HG03442 (cell line): ENCODE measurements around the gene CHST3.

Source experiments
- ATAC-seq: cut with Tn5 transposase; IDR thresholded peaks from one replicate; pipeline ENCODE4 v1.9.1; 2021; ENCODE audit warnings: mild to moderate bottlenecking, moderate library complexity; ENCODE audit not compliant: unreplicated experiment

CHST3 gene

GRCh38 chr10:72049969-72050781 lies 86.0 kb downstream of the CHST3 start:
- ATAC-seq: no peak

DNA sequence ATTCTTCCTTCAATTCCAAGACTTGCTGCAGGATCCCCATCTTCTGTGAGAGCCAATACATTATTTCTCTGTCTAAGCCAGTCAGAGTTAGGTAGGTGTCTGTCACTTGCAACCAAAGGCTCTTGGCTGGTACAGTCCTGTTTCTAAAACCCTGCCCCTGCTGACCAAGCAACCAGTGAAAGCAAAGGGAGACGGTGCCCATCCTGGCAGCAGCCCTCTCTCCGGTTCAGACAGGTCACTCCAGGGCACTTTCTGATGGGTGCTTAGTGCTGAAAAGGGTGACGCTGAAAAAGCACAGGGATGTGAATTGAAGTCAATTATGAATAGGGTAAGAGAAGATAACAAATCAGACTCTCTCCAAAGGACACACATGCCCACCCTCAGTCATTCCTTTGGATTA lies 86.7 kb downstream of the CHST3 start:
- ATAC-seq: no peak

DNA sequence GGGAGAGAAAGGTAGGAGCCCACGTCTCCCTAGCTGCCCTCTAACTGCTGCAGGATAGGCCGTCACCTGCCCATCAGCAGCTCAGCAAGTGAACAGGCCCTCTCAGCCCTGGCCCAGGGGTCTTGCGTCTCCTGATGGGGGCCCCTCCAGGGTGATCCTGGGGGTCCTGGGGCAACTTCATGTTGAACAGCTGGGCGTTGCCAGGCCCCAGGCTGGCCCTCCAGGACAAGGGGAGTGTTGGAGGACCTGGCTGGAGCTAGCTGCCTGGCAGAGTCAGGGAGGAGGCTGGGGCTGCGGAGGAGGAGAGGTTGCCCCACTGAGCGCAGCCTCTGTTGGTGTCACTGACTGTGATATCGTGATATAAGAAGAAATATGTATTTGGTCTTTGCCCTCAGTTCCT lies 89.5 kb downstream of the CHST3 start:
- ATAC-seq: no peak

- no peak for ATAC-seq
These were observed 91.9 kb downstream of the CHST3 start for GRCh38 chr10:72056113-72056512.

DNA sequence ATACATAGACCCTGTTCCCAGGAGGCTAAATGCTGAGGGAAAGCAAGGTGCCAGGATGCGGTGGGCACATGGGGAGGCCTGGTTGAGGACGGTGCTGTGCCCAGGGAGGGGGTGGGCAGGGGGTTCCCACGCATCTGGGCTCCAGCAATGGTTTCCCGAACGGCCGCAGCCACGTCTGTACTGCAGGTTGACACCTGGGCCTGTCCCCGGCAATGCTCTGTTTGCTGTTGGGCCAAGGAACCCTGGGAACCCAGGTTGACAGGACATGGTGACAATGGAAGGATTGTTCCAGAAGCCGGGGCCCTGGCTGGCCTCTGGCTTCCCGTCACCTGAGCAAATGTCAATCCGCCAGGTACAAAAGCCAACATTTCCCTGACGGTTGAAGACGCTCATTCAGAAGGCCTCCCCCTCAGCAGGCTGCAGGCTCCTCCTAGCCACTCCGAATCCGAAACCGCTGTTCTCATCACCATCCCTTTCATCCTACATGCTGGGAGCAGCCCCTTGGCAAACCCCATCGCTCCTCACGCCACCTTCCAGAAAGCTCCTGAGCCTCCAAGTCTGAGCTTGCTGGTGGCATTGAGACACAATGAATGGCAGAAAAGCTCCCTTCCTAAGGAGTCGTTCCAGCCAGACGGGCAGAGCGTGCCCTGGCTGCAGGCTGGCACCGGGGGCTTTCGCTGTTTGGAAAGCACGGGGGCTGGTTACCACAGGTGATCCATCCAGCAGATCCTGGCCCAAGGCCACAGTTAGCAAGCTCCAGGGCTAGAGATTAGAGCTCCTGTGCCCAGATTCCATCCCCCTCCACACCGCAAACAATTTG lies 92.9 kb downstream of the CHST3 start:
- no peak for ATAC-seq

- ATAC-seq: no peak
These were observed 94.2 kb downstream of the CHST3 start for GRCh38 chr10:72058347-72058898.

DNA sequence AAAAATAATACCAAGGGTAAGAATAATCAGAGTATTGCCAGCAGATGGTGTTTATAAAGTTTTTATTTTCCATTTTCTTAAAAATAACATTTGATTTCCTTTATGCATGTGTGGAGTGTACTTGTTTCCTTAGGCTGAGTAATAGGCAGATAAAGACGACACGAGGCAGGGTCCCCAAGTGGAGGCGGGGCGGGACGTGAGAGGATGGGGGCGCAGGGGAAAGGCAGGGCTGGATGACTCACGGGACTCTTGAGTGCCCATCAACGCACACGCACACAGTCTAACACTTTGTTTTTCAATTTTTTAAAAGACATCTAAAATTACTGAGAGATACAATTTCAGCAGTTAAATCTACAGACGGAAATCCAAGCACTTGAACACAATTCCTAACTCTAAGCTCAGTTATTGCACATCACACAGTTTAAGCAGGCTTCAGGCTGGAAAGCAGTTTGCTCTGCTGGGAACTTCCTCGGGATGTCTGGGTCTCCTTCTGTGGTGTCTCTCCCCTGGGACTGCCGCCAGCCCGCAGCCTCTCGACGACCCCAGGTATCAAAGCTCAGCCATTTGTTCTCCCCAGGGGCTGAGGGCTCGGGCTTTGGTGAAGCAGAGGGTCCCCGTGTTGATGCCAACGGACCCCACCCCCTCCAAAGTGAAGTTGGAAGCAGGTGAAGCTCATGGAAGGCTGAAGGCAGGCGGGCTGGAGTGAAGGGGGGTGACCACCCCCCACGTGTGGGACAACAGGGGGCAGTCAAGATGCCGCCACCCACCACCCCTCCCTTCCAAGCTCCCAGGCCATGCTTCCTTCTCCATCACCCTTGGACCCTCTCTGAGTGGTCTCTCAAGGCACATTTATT lies 95.0 kb downstream of the CHST3 start:
- ATAC-seq: no peak

- no peak for ATAC-seq
These were observed 95.9 kb downstream of the CHST3 start for GRCh38 chr10:72059843-72060822.

DNA sequence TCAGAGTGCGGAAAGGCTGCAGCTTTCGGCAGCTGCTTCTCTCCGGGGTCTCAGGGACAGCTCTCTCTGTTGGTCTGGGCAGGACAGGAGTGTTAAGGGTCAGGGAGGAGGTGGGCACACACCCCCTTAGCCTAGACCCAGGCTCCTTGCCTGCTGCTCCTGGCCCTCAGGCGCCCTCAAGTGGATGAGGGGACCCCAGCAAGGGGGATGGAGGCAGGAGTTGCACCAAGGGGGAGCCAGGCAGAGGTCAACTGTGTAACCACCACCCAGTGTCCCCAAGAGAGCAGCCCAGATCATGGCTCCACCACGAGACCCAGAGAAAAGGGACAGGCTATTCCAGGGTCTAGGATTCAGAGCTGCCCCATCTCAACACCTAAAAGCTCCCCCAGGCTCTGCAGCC lies 97.3 kb downstream of the CHST3 start:
- ATAC-seq: no peak

DNA sequence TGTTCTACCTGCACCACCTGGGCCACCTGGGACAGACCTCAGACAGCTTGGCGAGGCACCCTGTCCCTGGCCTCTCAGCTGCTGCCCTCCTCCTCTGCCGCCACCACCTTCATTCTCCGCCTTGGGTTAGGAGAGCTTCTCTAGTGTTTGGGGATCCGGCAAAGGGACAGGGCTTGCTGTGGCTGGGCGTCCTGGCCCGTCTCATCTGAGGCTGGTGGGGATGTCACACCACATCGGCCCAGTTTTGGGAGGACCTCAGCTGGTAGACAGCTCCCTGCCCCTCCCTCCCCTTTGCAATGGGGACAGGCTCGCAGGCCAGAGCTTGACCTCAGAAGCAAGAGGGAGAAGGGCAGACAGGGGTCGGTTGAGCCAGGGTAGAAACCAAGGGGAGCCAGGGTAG lies 97.7 kb downstream of the CHST3 start:
- ATAC-seq: no peak

GRCh38 chr10:72062382-72062781 lies 98.2 kb downstream of the CHST3 start:
- ATAC-seq: no peak
